NCI-H510A (cell line): ENCODE data around the gene OR10A3.

Experiments used
- DNase-seq: peaks from one replicate; lab custom pipeline; 2025; lab: John Stamatoyannopoulos, UW

The OR10A3 gene

DNA sequence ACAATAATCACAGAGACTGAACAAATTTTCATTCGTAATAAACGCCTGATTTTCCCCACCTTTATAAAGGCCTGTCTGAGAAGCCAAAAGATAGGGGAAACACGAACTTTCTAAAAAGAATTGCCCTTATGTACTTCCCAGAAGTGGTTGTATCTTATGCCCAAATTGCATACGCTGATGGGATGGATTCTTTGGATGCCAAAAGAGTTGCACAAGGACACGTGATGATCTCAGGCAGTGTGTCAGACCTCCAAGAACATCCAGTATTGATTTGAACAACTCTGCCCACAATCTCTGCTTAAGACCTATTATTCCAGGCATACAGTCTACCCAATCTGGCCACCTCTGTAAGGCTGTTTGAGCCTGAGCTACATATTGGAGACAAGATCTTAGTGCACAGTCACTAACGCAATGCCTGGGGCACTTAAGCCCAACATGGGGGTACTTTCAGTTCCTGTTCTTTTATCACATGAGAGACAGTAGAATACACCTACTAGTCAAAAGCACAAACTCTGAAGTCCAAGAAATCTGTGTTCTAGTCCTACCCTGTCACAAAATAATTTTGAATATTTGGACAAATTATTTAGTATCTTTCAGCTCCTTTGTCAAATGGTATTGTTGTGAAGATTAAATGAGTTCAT lies 49.3 kb downstream of the OR10A3 start:
- no peak for DNase-seq

DNA sequence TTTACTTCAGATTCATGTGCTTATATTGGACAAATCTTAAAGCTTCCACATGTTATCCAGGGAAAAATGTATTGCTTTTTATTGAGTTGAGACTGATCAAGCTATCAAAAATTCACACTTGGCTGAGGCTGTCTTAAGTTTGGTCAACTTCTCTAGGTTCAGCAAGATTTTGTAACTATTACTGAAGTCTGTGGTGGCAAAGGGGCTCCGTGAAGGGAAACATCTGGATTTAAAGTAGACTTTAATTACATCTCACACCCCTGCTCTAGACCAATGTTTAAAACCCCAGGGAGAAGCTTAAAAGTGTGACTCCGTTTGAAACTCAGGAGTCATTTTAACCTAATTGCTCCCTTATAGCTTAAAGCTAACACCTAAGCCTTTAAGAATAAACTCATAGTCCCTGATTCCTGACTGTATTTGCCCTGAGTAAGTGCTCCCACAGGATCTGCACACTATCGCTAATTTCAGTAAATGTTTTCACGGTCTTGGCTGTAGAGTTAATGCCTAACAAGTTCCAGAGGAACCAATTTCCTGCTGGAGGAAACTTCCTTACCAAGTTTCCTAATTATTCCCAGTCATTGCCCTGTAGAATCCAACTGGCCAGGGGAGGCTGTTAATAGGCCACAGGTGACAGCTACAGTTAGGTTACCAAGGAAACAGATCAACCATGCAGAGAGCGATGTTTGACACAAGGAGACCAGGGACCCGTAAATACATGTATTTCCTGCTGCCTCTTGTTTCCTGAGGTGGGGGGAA lies 50.9 kb downstream of the OR10A3 start:
- no peak for DNase-seq

GRCh38 chr11:7889985-7890384 lies 51.5 kb downstream of the OR10A3 start:
- DNase-seq = no peak
